Left lobe of liver (tissue), 2 donors: ENCODE measurements around the gene RABAC1. TPM values are rescaled to one million over a fixed set of nuclear protein-coding genes. Genes with fewer than 3 reads are reported as not detected.
A peak's percentile ranks its signal among the peaks of the same experiment; 100 is the strongest.

Experiments
- ATAC-seq: fragments of 200-7000 bp; cut with Tn5 transposase; one replicate; pipeline ENCODE4 v1.9.1; 2020; ENCODE audit warnings: mild to moderate bottlenecking, moderate library complexity
- DNase-seq: peaks from one replicate; pipeline ENCODE4 v3.0.0-alpha.2; 2020; ENCODE audit warnings: low spot score
- total RNA-seq: library from RNA; stranded (reverse); gene quantifications from one replicate; pipeline ENCODE4 v1.2.1, GENCODE V29; 2021
- donor health status: DM: no; HTN: no; CAD: no; lungs with moderate emphysema.
- donor health status: DM: no; HTN: yes; CAD: no.

RABAC1 gene
- total RNA-seq, 1 donor from 2014 or later: 106 TPM

DNA sequence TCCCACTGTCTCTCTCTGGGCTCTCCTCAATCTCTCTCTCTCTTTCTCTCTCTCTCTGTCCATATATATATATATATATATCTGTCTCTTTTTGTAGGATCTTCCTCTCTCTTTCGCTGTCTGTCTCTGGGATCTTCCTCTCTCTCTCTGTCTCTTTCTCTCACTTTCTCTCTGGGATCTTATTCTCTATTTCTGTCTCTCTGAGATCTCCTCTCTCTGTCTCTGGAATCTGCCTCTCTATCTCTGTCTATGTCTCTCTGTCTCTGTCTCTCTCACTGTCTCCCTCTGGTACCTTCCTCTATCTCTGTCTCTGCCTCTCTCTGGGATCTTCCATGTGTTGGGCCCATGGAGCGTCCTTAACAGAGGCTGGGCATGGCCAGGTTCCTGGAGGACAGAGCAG is 31.5 kb upstream of the RABAC1 start:
- ATAC-seq: no peak
- DNase-seq: no peak

DNA sequence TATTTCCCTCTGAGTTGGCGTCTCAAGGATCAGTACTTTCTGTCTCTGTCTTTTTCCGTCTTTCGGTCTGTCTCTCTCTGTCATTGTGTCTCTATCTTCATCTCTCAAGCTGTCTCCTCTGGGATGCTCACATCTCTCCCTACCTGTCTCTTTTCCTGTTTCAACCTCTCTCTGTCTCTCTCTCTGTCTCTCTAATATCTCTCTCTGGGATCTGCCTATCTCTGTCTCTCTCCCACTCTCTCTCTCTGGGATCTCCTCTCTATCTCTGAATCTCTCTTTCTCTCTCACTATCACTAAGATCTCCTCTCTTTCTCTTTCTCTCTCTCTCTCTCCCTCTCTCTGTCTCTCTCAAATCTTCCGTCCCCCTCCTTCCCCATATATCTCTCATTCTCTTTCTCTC is 30.9 kb upstream of the RABAC1 start:
- ATAC-seq: no peak

DNA sequence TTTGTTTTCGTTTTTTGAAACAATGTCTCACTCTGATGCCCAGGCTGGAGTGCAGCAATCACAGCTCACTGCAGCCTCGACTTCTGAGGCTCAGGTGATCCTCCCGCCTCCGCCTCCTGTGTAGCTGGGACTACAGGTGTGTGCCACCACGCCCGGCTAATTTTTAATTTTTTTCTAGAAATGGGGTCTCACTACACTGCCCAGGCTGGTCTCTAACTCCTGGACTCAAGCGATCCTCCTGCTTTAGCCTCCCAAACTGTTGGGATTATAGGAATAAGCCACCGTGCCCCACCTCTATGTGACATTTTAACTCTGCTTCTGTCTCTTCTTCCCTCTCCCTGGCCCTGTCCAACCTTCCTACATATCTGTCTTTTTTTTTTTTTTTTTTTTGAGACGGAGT is 29.8 kb upstream of the RABAC1 start:
- ATAC-seq: no peak
- no peak for DNase-seq

More for the DNA sequence above, 30.9 kb upstream of the RABAC1 start:
- no peak for DNase-seq

DNA sequence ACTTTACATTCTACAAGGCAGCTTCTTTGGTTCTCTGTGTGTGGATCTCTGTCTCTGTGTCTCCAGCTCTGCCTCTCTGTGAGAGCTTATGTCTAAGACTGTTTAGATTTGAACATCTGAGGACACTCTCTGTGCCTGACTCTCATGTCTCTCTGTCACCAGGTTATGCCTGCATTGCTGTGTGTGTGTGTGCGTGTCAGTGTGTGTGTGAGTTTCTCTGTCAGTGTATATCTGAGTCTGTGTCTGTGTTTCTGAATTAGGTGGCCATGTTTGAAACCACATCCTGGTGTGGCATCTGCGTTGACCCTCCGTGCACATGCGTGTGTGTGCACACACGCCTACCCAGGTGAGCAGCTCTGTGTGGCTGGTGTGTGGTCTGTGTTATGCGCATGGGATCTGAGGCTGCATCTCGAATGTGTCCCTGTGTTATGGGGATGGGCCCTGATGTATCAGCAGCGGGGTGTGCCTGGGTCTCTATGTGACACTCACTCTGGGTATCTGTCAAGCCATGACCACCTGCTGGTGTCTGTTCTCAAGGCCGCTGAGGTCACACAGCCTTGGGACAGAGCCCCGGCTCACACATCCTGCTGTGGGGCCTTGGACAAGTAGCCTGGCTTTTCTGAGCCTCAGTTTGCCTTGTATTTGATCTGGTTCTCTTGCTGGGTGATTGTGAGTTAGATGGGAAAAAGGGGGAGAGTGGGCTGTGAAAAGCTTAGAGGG is 28.2 kb upstream of the RABAC1 start:
- ATAC-seq (no peak), DNase-seq (no peak)

DNA sequence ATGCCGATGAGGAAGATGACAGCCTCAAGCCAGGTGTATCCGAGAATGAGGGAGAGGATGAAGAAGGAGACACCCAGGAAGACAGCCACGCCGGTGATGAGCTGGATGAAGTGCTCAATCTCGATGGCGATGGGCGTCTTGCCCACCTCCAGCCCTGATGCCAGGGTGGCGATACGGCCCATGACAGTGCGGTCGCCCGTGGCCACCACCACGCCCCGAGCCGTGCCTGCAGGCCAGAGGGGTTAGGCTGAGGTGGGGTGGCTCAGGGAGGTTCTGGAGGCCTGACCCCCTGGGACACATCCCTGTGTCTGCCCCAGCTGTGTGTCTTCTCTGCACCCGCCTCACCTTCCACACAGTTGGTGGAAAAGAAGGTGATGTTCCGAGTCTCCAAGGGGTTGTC is 25.8 kb upstream of the RABAC1 start:
- ATAC-seq (no peak), DNase-seq (no peak)

DNA sequence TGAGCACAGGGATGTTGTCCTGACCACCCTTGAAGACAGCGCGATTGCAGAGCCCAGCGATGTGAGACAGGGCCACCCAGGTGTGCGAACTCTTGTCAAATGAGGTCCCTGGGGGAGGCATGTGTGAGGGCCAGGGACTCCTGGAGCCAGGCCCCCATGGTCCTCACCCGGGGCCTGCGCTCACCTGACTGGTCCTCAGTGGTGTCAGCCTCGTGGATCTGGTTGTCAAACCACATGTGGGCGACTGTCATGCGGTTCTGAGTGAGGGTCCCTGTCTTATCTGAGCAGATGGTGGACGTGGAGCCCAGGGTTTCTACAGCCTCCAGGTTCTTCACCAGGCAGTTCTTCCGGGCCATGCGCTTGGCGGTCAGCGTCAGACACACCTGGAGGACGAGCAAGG is 22.6 kb upstream of the RABAC1 start:
- ATAC-seq (no peak), DNase-seq (no peak)

DNA sequence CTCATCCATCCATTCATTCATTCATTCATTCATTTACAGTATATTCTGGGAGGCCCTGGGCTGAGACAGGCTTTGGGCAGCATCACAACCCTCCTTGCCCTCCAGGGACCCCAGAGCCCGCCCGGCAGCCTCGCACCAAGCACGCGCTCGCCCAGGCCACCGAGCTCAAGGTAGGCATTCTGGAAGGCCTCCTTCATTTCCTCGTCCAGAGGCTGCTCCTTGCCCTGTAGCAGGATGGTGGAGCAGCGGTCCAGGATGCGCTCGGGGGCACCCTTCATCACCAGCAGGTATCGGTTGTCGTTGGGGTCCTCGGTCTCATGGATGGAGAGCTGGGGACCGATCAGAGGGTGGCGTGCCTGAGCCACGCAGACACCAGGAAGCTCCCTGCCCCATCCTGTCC is 19.3 kb upstream of the RABAC1 start:
- ATAC-seq: no peak
- no peak for DNase-seq

DNA sequence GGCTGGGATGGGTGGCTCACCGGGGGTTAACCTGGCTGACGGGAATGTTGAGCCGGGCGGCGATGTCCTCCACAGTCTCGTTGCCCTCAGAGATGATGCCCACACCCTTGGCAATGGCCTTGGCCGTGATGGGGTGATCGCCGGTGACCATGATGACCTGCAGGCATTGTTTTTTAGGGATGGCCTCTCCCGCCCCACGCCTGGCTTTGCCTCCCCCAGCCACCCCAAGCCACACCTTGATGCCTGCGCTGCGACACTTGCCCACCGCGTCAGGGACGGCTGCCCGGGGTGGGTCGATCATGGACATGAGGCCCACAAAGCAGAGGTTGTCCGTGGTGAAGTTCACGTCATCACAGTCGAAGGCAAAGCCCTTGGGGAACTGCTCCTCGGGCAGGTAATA is 18.8 kb upstream of the RABAC1 start:
- DNase-seq: no peak
- no peak for ATAC-seq

DNA sequence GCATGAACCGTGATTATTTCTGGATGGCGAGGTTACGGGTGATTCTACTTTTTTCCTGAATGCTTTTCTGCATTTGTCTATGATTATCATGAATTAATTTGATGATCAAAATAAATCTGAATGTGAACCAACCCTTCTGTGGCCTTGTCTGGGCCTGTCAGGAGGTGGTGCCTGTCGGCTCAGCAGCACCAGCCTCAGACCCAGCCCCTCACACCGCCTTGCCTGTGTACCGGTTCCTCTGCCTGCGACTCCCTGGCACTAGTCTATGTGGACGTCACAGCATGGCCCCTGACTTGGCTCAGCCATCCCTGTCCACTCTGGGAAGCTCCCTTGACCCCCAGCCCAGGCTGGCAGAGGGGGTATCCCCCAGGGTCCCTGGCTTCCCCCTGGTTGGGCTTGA is 15.5 kb upstream of the RABAC1 start:
- ATAC-seq (no peak), DNase-seq (no peak)

DNA sequence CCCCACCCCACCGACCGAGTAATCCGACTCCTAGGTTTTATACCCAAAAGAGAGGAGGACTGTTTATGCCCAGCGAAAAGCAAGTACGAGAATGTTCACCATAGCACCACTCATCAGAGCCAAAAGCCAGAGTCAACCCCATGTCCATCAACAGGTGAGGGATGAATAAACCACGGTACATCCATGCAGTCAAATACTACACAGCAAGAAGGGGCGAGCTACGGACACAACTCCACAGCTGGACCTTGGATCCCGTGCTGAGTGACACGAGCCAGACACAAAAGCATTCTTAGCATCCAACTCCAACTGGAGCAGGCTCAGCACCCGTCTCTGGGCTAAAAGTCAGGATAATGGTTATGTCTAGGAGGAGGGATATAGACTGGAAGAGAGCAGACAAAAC is 12.2 kb upstream of the RABAC1 start:
- no peak for ATAC-seq
- no peak for DNase-seq

DNA sequence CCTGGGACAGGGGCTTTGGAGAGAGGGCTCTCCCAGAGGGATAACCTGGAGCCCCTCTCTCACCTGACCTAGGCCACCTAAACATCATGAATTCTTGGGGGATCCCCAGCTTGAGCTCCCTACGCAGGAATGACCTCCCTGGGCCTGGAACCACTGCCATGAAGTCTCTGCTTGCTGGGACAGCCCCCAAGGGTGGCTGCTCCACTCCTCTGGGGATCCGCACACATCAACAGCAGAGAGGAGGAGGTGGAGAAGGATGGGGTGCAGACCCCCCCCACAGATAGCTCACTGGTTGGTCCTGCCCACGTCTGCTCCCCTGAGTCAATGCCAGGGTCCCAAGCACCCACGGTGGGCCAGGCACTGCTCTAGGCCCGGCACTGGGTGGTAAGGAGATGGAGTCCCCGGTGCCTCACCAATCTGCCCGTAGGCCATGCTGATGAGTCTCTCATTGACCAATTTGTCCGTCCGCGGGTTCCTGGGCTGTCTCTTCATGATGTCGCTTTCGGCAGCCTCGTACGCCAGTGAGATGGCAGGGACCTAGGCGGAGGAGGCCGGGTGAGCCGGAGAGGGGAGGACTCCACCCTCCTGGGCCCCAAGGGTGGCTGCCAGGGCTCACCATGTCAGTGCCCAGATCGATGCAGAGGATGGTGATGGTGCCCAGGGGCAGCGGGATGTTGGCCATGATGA is 10.8 kb upstream of the RABAC1 start:
- DNase-seq: no peak
- ATAC-seq: no peak

DNA sequence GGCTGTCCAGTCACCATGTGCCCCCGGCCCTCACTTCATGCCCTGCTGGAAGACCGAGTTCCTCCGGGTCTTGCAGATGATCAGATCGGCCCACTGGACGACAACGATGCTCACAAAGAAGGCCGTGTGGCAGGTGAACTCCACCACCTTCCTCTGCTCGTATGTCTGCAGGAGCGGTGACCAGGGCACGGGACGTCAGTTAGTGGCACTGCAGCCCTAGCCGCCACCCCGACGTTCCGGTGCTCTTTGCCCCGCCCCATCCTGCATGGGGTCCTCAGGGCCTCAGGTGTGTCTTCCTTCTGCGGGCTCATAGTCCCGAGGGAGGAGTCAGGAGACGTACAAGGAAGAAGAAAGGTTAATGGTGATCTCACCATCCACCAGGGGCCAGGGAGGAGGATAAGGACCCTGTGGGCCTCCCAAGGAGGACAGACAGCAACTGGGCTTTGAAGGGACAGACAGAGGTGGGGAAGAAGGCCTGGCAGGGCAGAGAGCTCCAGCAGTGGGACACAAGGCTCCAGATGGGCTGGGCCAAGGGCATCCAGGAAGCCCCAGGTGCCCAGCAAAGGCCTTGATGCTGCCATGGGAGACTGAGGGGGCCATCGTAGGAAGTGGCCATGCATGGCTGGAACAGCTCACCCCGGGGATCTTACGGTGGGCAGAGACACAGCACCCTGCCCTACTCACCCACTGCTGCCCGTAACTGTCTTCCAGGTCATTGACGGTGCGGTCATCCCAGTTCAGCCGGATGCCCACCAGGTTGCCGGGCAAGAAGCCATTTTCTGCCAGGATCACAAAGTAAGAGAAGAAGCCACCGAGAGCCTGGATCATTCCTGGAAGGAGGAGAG is 9.9 kb upstream of the RABAC1 start:
- DNase-seq (no peak), ATAC-seq (no peak)

DNA sequence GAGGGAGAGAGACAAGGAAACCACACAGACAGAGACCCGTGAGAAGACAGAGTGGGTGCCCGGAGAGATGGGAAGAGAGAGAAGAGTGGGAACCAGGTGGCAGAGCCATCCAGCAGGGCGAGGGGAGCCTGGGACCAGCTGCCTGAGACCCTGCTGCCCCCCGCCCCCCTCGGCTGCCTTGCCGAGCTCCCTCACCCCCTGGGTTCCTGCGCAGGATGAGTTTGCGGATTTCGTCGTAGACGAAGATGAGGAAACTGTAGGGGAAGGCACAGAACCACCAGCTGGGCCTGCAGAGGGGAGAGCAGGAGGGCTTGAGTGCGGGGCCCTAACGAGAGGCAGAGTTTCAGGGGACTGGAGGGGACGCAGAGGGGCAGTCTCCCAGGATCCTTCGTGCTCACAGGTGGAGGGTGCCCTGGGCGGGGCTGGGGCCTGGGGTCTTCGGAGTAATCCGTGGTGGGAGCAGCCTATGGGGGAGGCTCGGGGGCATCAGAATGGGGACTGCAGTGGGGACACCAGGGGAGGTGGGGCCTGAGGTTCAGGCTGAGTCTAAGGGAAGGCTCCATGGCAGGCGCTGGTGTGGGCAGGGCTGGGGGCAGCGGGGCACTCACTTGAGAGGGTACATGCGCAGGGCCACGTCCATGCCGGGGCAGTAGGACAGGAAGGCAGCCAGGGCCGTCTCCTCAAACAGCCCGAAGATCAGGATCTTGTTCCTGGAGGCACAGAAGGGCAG is 8.1 kb upstream of the RABAC1 start:
- no peak for ATAC-seq
- DNase-seq: no peak

DNA sequence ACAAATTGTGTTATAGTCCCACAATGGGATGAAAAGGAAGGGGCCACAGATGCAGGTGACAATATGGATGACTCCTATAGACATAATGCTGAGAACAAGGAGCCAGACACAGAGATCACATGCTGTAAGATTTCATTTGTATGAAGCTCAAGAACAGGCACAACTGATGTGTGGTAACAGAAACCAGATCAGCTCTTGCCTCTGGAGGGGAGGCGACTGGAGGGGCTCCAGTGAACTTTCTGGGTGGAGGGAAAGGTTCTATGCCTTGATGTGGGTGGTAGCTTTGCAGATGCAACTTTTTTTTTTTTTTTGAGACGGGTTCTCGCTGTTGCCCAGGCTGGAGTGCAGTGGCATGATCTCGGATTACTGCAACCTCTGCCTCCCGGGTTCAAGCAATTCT is 6.0 kb upstream of the RABAC1 start:
- ATAC-seq (no peak), DNase-seq (no peak)

DNA sequence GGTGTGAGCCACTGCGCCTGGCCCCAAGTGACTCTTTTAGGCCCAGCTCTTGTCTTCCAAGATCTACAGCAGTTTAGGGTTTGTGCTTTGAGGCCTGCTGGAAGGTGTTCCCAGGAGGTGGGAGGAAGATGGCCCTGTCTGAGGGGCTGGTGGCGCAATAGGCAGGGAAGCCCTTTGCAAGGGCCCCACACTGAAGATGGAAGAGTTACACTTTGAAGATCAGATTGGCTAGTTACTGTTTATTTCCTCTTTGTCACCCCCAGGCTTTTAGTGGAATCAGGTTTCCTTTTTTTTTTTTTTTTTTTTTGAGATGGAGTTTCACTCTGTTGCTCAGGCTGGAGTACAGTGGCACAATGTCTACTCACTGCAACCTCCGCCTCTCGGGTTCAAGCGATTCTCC is 1.9 kb upstream of the RABAC1 start:
- DNase-seq: no peak

DNA sequence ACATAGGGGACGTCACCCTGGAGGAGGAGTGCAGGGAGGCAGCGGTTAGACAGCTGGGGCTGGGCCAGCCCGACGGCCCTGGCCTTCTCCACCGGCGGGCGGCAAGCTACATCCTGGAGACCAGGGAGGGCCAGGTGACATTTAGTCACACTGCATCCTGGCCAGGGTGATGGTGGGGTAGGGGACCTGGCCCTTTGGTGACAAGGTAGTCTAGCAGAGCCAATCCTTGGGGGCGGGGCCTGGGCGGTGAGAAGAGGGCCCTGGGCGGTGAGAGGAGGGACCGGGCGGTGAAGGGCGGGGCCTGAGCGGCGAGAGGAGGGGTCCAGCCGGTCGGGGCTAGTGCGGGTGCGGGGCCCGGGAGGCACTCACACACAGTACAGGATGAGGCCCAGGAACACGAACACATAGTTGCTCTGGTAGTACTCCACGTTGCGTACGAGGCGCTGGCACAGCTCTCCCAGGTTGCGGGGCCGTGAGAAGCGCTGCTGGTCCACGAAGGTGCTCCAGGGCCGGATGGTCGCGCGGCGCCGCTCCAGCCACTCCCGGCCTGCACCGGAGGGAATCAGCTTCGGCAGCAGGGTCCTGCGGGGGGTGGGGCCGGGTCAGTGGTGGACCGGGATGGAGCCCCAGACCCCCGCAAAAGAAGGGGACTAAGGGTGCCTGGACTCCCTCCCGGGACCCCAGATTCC is 610 bp downstream of the RABAC1 start:
- ATAC-seq: peak; percentile 88
- peak; percentile 89 for DNase-seq

More for the DNA sequence above, 1.9 kb upstream of the RABAC1 start:
- ATAC-seq: no peak

DNA sequence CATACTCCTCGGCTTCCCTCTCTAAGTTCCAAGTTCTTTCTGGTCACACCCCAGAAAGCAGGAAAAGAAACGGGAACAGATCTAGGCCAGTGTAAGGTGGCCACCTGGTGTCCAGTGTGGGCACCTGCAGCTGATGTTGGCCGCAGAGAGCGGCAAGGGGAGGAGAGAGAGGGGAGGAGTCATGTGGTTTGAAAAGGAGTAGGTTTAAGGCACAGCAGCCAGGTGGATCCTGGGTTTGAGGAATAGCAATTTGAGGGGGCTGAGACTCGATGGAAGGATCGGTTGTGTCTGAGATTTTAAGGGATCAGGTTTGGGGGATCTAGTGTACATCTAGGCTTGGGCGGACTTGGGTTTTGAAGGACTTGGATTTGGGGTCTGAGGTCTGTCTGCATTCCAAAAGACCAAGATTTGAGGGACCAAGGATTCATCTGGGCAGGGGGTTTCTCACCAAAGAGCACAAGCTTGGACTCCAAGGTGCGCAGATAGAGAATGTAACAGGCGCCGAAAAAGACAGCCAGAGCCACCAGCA is 1.2 kb downstream of the RABAC1 start:
- peak; percentile 72 for DNase-seq
- peak; percentile 82 for ATAC-seq

DNA sequence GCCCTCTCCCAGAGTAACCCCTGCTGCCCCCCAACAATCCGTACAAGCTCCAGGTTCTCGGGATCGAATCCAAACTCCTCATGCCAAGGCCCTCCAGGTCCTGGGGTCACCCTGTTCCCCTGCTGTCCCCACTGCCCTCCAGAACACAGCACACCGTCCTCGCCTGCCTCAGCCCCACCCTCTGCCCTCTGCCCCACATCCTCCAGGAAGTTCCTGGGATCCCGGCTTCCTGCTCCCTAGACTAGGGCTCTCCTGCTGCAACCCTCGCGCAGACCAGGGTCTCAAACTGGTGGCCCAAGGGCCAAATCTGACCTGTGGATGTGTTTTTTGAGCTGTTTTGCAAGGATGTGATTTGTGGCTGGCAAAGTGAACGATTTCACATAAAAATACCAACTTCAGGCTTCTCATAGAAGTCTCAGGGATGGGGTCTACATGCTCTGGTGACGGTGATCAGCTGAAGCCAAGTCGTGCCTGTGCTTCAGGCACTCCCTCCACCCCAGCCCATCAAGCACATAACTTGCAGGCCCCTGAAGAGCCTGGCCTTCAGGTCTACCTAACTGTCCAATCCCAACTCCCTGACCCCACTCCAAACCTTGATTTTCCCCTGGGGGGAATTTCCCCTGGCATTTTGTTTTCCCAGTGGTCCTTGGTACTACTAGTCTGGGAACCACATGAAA is 1.8 kb downstream of the RABAC1 start:
- DNase-seq: no peak
- ATAC-seq: no peak

DNA sequence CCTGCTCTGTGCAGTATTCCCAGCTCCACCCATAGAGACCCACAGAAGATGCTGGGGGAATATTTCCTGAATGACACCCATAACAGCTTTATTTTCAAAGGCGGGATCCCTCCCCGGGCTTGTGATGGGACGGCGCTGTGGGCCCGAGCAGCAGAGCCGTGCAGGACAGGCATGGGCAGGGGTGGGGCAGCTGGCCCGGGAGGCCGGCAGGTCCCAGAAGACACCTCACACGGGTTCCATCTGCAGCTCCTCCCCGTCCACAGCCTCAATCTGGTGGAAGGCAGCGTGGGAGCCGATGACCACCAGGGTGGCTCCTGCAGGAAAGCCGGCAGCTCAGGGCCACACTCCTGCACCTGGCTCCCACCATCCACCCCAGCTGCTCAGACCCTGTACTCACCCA is 2.5 kb downstream of the RABAC1 start:
- ATAC-seq (no peak), DNase-seq (no peak)

DNA sequence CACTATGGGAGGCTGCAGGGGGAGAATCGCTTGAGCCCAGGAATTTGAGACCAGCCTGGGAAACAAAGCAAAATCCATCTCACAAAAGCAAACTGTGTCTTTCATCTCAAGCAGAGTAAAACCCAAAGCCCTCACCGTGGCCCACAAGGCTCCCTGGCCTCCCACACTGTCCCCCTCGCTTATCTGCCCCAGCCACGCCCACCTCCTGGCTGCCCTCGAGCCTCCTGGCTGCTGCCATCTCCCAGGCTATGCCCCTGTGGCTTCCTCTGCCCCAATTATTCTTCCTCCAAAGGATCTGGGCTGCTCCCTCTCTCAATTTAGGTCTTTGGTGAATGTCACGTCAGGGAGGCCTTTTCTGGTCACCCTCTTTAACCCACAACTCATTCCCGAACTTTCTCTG is 3.6 kb downstream of the RABAC1 start:
- DNase-seq (no peak), ATAC-seq (no peak)
